Karpas-422 (cell line): ENCODE results near the gene C11orf24. TPM values are rescaled to one million over a fixed set of nuclear protein-coding genes. Genes with fewer than 3 reads are reported as not detected.

Source experiments
- DNase-seq: peaks from one replicate; pipeline ENCODE4 v3.0.0-alpha.2; 2015
- H2AFZ ChIP-seq: fragments of 200-600 bp; sonication (generic); 2 replicates; pipeline ENCODE4 v1.6.1; 2014; ENCODE audit warnings: antibody characterized with exemption, low read length, mixed read lengths
- H3K27ac ChIP-seq: fragments of 200-600 bp; sonication (generic); 2 replicates; pipeline ENCODE4 v1.5.1; 2014; ENCODE audit warnings: mild to moderate bottlenecking, low read length, moderate library complexity
- H3K27me3 ChIP-seq: fragments of 200-600 bp; sonication (generic); 2 replicates; pipeline ENCODE4 v1.6.1; 2014; ENCODE audit warnings: low read length, mixed read lengths
- H3K36me3 ChIP-seq: fragments of 200-600 bp; sonication (generic); 2 replicates; pipeline ENCODE4 v1.6.1; 2014; ENCODE audit warnings: low read length, mixed read lengths; ENCODE audit not compliant: insufficient read depth
- H3K4me1 ChIP-seq: fragments of 200-600 bp; sonication (generic); 2 replicates; pipeline ENCODE4 v1.6.1; 2014; ENCODE audit warnings: mild to moderate bottlenecking, low read length, mixed read lengths
- H3K4me2 ChIP-seq: fragments of 200-600 bp; sonication (generic); 2 replicates; pipeline ENCODE4 v1.6.1; 2014; ENCODE audit warnings: low read length, low read depth, mild to moderate bottlenecking; ENCODE audit not compliant: poor library complexity, severe bottlenecking
- H3K4me3 ChIP-seq: fragments of 200-600 bp; sonication (generic); 2 replicates; pipeline ENCODE4 v1.5.1; 2014; ENCODE audit warnings: mild to moderate bottlenecking, antibody characterized with exemption, low read length, mixed read lengths
- H3K79me2 ChIP-seq: fragments of 200-600 bp; sonication (generic); 2 replicates; pipeline ENCODE4 v1.6.1; 2014; ENCODE audit warnings: mild to moderate bottlenecking, low read length, mixed read lengths
- H3K9ac ChIP-seq: fragments of 200-600 bp; sonication (generic); 2 replicates; pipeline ENCODE4 v1.6.0; 2014; ENCODE audit warnings: low read length
- H3K9me2 ChIP-seq: fragments of 200-600 bp; sonication (generic), shearing (Covaris generic); replicated peaks from 2 replicates; pipeline ENCODE4 v1.6.0; 2014; ENCODE audit warnings: mild to moderate bottlenecking, low read length, moderate library complexity; ENCODE audit not compliant: insufficient read depth
- H3K9me3 ChIP-seq: fragments of 300-700, 200-600 bp; sonication (generic); 2 replicates; pipeline ENCODE4 v1.6.1; 2014; ENCODE audit warnings: low read length, mixed read lengths
- H4K20me1 ChIP-seq: fragments of 200-600 bp; sonication (generic); 2 replicates; pipeline ENCODE4 v1.6.1; 2014; ENCODE audit warnings: mild to moderate bottlenecking, antibody characterized with exemption, low read length, low read depth; ENCODE audit not compliant: insufficient read depth
- total RNA-seq: library from RNA; depleted of rRNA; stranded (reverse); fragments of >200 nt; shearing (Covaris generic); gene quantifications from 2 replicates; pipeline ENCODE4 v1.2.3, GENCODE V29; 2014; ENCODE audit warnings: low replicate concordance; rRNA removed

The C11orf24 gene
- total RNA-seq: 25.4 and 37.4 TPM in 2 replicates

DNA sequence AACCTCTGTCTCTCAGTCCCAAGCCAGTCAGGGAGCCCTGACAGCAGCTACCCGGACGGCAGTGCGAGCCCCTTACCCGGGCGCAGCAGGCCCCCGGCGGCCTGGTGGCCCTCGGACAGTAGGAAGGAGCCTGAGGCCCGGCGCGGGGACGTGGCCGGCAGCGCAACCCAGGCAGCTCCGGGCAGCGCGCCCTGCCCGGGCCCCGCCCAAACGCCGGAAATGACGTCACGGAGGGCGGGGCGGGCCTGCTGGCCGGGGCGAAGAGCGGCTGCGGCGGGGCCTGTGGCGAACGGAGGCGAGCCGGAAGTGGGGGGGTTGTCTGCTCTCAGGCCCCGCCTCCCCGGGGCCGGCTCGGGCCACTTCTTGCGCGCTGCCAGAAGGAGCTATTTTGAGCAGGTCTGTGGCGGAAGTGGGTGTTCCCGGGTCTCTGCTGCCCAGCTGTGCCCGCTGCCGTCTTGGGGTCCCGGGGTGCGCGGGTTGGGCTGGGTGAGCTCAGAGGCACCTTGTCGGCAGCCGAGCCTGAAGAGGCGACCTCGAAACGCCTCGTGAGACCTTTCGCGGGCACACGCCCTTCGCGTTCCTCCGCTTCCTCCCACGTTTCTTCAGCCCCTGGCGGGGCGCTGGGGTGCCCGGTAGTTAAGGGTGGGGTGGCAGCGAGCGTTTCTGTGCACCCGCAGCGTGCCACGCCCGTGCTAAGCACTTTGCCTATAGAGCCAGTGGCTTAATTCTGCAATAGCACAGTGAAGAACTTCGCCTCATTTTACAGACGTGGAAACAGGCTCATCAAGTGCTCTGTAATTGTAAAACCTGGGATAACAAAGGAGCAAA, at the start of gene C11orf24:
TSS of gene C11orf24 (minus strand) at position 193 of the 828 bp plus-strand sequence. CDS start 8,206 bp downstream, outside the sequence.
- H3K36me3 ChIP-seq: peaks cover 6% of the 10 kb centered on the region
- peak; percentile 98 for DNase-seq
- H2AFZ ChIP-seq: no peak within 1 kb of the TSS; the same call in 1 of the 2 replicates
- H3K9me3 ChIP-seq: no peaks in the 10 kb centered on the region
- H3K9ac ChIP-seq: peak within 1 kb of the TSS; percentile 98
- peak within 1 kb of the TSS; percentile 95 for H3K4me3 ChIP-seq
- peaks cover 32% of the 10 kb centered on the region for H3K79me2 ChIP-seq
- H3K9me2 ChIP-seq: no peaks in the 10 kb centered on the region
- peak within 1 kb of the TSS; percentile 87 for H3K4me2 ChIP-seq
- no peaks in the 10 kb centered on the region for H3K27me3 ChIP-seq
- H3K4me1 ChIP-seq: peaks cover 58% of the 10 kb centered on the region
- H3K27ac ChIP-seq: peak within 1 kb of the TSS; percentile 89
- no peaks in the 10 kb centered on the region; the same call in 1 of the 2 replicates for H4K20me1 ChIP-seq

DNA sequence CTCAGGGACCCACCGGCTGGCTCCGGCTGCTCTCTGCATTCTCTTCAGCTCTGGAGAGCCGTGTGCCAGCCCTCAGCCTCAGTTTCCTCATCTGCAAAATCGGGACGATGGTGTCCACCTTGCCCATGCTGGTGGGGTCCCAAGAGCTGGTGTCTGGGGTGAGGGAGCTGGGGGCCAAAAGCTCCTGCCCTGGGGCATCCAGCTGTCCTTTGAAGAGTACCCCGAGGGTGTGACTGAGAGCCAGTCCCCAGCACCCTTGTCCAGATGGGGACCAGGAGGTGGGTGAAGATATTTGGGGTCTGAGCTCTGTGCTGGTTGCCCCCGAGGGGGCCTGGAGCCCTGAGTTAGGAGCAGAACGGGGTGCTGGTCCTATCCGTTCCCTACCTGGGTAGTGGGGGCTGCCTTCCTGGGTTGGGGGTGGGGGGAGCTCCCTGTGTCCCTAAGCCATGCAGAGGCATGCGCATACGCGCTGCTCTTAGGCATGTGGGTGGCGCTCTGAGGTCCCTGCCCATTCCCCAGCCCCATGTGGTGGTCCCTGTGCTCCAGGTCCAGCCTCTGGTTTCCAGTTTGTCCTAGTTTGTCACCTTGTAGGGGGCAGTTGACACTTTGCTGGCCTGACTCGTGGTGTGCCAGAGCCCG, 45.5 kb upstream of the C11orf24 start:
- Histone ChIP-seq H3K36me3 (no peaks in the 10 kb centered on the region), H3K9me3 (no peaks in the 10 kb centered on the region), H4K20me1 (no peaks in the 10 kb centered on the region), H2AFZ (no peak overlapping the region), H3K9me2 (no peaks in the 10 kb centered on the region), H3K4me2 (no peak overlapping the region), H3K4me1 (no peaks in the 10 kb centered on the region), H3K9ac (no peak overlapping the region), H3K79me2 (no peaks in the 10 kb centered on the region), H3K27me3 (no peaks in the 10 kb centered on the region), H3K4me3 (no peak overlapping the region), H3K27ac (no peak overlapping the region)
- no peak for DNase-seq

DNA sequence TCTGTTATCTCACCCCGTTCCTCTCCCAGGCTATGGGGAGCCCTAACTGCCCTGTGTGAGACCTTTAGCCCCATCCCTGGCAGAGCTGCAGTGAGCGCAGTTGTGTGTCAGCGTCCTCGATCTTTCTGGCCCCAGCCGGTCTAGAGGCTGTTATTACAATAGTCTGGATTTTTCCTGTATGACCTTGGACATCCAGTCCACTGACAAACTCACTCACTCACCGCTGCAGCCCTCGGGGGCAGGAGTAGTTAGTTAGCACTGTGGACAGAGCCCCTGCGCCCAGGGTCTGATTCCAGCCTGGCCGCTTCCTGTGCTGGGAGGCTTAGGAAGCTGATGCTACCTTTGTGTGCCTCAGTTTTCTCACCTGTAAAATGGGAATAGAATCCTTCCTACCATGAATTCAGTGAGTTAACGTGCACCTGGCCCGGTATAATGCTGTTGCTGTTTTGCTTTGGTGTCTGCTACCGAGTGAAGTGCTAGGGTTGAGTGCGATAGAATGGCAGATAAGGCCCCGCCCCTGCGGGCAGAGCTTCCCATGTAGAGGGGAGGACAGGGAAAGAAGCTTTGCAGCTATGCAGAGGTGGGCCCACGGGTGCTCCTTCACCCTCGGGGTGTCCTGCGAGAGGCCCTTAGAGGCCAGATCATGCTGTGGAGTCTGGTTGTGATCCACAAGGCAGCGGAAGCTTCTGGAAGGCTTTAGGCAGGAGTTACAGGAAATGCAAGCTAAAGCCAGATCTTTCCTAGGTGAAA, 43.6 kb upstream of the C11orf24 start:
- Histone ChIP-seq H2AFZ (no peak overlapping the region), H3K4me3 (no peak overlapping the region), H3K4me1 (no peaks in the 10 kb centered on the region), H3K27me3 (no peaks in the 10 kb centered on the region), H3K9me2 (no peaks in the 10 kb centered on the region), H4K20me1 (no peaks in the 10 kb centered on the region), H3K4me2 (no peak overlapping the region), H3K36me3 (no peaks in the 10 kb centered on the region), H3K79me2 (no peaks in the 10 kb centered on the region), H3K9ac (no peak overlapping the region), H3K27ac (no peak overlapping the region), H3K9me3 (no peaks in the 10 kb centered on the region)
- no peak for DNase-seq

DNA sequence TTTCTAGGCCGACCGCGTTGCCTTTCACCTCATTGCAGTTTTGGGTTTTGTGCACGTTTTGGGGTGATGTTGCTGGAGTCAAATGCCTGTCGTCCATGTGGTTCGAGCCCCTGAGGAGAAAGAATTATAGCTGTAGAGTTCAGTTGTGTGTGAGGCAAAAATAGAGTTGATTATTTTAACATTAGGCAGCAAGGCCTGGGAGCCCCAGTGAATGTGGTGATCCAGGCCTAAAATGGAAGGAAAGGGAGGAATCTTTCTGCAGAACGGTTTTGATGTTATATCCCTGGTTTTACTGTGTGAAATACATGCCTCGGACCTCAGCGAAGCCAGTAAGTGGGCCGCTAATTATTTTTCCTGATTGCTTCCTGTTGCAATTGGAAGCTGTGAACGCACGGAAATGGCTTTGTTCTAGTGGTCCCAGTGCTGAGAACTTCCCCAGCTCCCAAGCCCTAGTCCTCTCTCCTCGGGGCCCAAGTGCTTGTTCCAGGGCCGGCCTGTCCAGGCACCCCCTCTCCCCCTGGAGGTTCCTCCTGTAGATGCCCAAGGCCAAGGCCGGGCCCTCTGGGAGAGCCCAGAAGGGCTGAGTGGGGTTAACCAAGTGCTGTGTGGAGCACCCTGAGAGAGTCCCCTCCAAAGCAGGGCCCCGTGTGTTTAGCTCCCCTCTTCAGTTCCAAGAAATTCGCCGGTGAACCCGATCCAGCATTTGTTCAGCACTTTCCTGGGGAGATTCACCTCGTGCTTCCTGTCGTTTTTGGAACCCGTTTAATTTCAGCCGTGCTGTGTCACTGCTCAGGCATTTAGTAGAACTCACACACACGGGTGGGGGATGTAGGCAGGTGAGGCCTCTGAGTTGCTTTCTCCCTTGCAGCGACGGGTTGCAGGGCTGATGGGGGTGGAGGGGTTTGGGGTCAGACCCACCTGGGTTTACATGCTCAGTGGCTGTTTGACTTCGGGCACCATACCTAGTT, 42.7 kb upstream of the C11orf24 start:
- Histone ChIP-seq H3K4me2 (no peak overlapping the region), H3K4me1 (no peaks in the 10 kb centered on the region), H4K20me1 (no peaks in the 10 kb centered on the region), H3K79me2 (no peaks in the 10 kb centered on the region), H3K9me3 (no peaks in the 10 kb centered on the region), H3K4me3 (no peak overlapping the region), H3K36me3 (no peaks in the 10 kb centered on the region), H3K27me3 (no peaks in the 10 kb centered on the region), H3K9ac (no peak overlapping the region), H3K27ac (no peak overlapping the region), H3K9me2 (no peaks in the 10 kb centered on the region), H2AFZ (no peak overlapping the region)
- DNase-seq: no peak

DNA sequence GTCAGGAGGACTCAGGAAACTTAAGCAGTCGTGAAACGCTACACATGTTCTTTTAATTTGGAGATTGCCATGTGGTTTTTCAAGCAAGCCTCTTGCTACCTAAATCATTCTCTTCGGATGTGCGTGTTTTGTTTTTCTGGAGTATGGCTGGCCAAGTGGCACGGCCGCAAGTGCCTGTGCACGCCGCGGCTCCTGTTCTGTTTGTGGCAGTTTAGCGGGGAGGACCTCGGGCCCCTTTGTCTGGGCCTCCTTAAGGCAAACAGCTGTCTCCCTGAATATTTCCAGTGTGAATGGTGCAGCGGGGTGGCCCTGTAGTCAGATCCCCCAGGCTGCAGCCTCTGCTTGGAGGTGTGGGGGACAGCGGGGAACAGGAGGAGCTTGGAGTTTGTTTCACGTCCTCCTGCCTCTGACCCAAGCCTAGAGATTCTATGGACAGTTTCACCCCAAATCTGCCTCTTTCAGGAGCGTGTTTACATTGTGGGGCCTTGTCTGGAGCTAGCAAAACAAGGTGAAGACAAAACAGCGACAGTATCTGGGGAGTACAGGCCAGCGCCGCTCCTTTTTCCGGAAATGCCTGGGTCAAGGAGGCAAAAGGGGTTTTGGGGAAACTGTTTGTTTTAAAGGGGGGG, 41.9 kb upstream of the C11orf24 start:
- Histone ChIP-seq H3K27me3 (no peaks in the 10 kb centered on the region), H3K27ac (no peak overlapping the region), H3K9me2 (no peaks in the 10 kb centered on the region), H3K36me3 (no peaks in the 10 kb centered on the region), H4K20me1 (no peaks in the 10 kb centered on the region), H3K9ac (no peak overlapping the region), H3K4me2 (no peak overlapping the region), H2AFZ (no peak overlapping the region), H3K4me1 (no peaks in the 10 kb centered on the region), H3K9me3 (no peaks in the 10 kb centered on the region), H3K79me2 (no peaks in the 10 kb centered on the region), H3K4me3 (no peak overlapping the region)
- DNase-seq: no peak

DNA sequence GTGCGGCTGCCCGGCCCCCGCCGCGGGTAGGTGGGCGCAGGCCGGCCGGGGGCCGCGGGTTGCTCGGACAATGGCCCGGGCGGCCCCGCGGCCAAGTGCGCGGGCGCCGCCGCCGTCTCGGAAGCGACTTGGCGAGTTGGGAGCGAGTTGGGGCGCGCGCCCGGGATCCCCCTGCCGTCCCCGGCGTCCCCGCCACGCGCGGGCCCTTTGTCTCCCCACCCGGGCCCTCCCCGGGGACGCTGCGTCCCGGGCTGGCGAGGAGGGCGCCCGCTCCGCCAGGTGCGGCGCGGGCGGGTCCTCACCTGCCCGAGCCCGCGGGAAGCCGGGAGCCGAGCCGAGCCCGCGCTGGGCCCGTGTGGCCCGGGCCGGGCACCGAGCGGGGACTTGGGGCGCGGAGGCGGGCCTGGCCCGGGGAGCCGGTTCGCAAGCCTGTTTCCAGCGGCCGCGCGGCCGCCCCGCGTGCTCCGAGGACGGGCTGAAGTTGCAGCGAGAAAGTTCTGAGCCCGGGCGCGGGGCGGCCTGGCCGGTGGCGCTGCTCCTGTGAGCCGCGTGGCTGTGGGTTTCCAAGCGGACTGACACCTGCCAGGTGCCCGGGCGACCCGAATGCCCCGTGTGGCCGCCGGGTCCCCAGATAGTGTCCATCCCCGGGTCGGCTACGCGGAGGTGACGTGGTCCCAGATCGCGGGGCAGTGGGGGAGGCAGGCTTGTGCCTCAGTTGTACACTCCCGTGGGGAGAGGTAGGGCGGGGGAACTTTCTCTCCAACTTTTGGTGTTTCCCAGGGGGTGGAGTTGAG, 41.2 kb upstream of the C11orf24 start:
- H3K27me3 ChIP-seq: no peaks in the 10 kb centered on the region
- H3K9me2 ChIP-seq: no peaks in the 10 kb centered on the region
- no peaks in the 10 kb centered on the region for H3K4me1 ChIP-seq
- no peaks in the 10 kb centered on the region for H3K9me3 ChIP-seq
- H3K27ac ChIP-seq: no peak overlapping the region
- H3K9ac ChIP-seq: no peak overlapping the region
- no peaks in the 10 kb centered on the region for H3K79me2 ChIP-seq
- no peak overlapping the region for H3K4me2 ChIP-seq
- no peaks in the 10 kb centered on the region for H3K36me3 ChIP-seq
- no peaks in the 10 kb centered on the region for H4K20me1 ChIP-seq
- H3K4me3 ChIP-seq: no peak overlapping the region
- DNase-seq: no peak
- no peak overlapping the region for H2AFZ ChIP-seq
